Activated CD4-positive, CD25-positive, alpha-beta regulatory T cell treated with anti-CD3 and anti-CD28 coated beads, Interleukin-2, amount 50 U/mL, for 24 hours (primary cell): ENCODE measurements around the gene ELP5.
"Not testable (repeated sequence)": the region's sequence is repeated elsewhere in the genome, so short reads cannot be mapped to it uniquely, and the experiment has no call there.

Source experiments
- ATAC-seq, 2 donors: fragments of 150-1000 bp; cut with Tn5 transposase; one replicate each; pipeline ENCODE4 v1.10.0; 2021; ENCODE audit warnings: mild to moderate bottlenecking in 1 of 2, moderate library complexity in 1 of 2

Gene ELP5

DNA sequence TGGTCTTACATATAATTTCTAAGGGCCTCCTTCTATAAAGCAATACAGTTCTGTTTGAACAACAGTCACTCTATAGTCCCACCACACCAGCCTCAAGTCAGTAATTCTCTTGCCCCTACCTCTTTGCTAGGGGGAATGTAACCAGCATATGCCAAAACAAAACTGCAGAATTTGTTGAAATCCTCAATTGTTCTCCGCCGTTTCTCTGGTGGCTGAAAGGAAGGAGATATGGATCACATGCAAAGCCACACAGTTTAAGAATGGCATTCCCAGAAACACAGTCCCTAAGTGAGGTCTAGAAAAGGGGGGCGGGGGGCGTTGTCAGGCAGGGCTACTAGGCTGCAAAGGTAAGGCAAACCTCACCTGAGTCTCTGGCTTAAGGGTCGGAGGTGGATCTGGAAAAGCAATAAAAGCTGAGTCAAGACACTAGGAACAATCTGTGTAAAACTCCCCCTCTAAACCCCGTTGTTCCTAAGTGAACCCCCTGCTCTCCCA lies 14.7 kb upstream of the ELP5 start:
- no peak for ATAC-seq

- ATAC-seq = peak; percentile 25 to 41
These were observed 14.1 kb upstream of the ELP5 start for GRCh38 chr17:7237761-7238419.

DNA sequence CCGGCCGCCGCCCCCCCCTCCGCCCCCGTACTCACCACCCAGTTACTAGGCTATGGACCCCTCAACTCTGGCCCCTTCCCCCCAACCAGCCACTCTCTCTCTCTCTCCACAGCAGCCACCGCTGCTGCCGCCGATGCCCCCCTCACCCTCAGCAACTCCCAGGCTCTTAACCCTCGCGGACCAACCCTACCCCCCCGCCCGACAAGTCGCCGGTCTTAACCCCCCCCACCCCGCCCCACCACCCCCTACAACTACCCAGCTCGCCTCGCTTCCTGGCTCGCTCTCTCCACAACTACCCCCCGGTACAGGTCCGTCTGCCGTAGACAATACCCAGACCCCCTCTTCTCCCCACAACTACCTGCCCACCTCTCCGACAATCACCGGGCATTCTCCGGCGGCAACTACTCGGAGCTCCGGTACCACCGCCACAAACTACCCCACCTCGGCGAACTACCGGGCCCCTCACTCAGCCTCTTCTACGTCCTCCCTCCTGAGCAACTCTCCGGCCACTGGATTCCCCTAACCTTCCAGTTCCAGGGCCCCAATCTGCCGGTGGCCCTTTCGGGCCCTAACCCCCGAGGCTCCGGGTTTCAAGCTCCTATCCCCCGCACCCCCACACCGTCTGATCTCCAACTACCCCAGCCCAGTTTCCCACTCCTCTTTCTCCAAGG lies 13.5 kb upstream of the ELP5 start:
- ATAC-seq = no peak

GRCh38 chr17:7239091-7240027 lies 12.7 kb upstream of the ELP5 start, which contains the start of gene PHF23:
Gene PHF23, minus strand, starts transcription at chr17:7239457. Its CDS starts 178 bp downstream, at chr17:7239279.
- ATAC-seq = peak; percentile 68 to 72

DNA sequence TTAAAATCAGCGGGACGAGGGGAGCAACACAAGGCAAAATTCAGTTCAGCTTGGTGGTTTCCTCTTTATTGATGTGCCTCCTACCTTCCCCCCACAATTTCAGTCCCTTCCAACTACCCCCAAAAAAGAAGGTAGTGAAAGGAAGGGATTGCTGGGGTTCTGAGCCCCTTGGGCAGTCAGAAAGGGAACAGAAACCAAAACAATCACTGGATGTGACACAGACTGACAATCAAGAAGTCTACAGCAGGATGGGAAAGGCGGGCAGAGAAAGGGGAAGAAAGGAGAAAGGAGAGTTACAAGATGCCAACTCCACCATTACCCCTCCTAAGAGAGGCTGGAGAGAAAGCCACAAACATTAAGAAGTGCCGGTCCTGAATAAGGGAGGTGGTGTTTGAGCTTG lies 11.6 kb upstream of the ELP5 start:
- no peak for ATAC-seq

DNA sequence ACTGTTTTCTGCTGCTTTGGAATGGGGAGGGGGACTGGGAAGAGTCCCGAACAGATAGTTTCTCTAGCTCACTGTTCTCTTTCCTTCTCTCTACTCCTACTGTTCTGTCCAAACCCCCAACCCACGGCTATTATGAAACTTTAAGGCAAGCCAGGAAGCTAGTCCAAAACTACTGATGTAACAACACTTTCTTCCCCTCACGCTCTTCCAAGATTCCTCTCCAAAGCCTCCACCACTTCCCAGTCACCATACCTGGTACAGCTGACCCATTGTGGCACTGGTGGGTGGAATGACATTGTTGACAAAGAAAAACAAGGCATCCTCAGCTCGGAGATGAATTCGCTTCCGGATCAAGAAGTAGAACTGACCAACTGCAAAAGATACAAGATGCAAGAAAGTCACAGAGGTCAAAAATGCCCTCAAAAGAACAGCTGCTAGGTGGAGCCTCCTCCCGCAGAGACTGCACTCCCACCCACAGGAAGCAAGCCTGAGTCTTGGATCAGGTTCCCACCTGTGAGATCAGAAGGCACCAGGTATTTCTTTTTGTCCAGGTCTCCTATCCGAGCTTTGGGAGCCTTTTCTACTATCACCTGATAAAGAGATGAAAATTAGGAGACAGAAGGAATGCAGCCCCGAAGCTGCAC lies 10.8 kb upstream of the ELP5 start:
- ATAC-seq = no peak

DNA sequence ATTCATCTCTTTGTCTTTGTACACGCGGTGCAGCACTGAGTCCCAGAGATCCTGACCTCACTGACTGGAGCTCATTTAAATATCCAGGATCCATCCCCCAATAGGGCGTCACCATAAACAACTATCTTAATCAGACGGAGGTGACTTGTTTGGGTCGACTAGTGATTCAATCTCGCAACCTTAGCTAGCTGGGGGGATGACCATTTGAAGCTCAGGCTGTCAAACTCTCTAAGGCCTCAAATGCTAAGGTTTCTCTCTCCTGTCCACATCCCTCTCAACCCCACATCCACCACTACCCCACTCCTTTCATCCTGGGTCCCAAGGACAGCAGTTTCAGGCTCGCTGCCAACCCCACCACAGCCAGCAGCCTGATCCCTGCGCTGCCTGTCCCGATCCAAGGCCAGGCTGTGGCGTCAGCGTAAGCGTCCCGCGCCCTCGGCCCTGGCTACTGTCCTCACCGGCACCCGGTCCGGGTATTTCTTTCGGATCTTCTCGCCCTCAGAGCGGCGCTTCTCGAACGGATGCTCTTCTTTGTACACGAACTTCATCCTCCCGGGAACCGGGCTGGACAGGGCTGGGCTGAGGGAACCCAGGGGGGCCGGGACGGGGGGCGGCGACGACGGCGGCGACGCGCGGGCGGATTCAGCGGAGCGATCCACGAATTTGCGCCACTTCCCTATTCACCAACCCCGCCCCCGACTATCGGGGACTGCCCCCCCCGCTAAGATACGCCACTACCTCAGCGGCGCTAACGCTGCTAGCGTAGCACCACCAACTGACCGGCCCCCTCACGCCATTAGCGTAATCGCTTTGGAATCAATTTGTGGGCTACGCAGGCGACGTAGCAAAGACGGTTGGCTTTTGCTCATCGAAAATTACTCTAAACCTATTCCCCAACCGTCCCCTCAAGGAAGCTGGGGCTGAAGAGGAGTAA lies 10.0 kb upstream of the ELP5 start, which contains the start of gene GABARAP:
TSS of gene GABARAP (minus strand) at position 667 of the 934 bp plus-strand sequence. CDS start at position 548, 119 bp downstream.
- peak; percentile 18 to 21 for ATAC-seq

GRCh38 chr17:7242717-7243452 lies 9.1 kb upstream of the ELP5 start:
- ATAC-seq = peak; percentile 18 to 33

GRCh38 chr17:7243453-7243729 lies 8.6 kb upstream of the ELP5 start:
- no peak for ATAC-seq

DNA sequence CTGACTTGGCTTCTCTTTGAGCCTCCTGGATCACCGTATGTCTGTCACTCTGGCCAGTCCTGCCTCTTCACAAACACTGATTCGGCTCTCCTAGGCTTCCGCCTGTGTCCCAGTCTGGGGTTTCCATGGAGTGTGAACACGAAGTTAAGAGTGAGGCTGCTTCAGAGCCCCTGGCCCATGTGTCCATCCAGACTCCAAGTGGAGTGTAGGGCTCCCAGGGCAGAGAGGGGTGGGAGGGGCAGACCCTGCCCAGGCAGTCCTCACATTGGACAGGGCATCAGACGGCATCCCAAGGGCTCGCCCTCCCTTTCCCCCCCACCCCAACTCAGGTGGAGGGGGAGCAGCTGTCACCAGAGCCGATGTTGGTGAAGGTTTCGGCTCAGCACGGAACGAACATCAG lies 8.2 kb upstream of the ELP5 start:
- ATAC-seq = not testable (repeated sequence)

GRCh38 chr17:7246779-7247178 lies 5.2 kb upstream of the ELP5 start:
- no peak for ATAC-seq

GRCh38 chr17:7248796-7249195 lies 3.2 kb upstream of the ELP5 start:
- ATAC-seq = no peak

DNA sequence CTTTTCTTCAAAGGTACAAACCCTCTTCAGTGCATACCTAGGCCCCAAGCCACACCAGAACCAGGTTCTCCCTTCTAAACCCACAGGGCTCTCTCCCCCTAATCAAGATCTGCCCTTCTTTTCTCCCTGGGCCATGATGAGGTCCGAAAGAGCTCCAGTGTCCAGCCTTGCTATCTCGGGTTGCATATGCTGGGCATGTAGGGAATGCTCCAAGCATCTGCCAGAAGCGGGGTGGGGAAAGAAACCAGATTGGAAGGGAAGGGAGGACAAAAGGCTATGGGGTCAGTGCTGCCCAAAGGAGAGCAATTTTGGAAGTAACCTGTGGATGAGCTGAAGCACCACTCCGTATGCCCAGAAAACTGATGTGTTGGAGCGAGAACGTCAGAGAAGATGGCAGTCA lies 2.8 kb upstream of the ELP5 start:
- ATAC-seq = no peak

DNA sequence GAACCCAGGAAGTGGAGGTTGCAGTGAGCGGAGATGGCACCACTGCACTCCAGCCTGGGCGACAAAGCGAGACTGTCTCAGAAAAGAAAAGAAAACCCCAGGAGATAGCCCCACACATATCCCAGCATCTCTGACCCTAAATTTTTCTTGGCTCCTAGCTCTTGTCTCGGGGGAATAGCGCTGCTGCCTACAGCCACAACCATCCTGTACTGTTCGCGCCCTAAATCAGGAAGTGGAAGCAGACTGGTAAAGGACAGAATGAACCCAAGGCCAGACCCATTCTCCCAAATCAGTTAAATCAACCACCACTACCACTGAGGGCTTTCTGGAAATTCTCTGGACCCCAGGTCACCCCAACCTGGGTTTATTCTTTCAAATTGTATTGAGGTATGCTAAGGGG lies 2.2 kb upstream of the ELP5 start:
- ATAC-seq = no peak

DNA sequence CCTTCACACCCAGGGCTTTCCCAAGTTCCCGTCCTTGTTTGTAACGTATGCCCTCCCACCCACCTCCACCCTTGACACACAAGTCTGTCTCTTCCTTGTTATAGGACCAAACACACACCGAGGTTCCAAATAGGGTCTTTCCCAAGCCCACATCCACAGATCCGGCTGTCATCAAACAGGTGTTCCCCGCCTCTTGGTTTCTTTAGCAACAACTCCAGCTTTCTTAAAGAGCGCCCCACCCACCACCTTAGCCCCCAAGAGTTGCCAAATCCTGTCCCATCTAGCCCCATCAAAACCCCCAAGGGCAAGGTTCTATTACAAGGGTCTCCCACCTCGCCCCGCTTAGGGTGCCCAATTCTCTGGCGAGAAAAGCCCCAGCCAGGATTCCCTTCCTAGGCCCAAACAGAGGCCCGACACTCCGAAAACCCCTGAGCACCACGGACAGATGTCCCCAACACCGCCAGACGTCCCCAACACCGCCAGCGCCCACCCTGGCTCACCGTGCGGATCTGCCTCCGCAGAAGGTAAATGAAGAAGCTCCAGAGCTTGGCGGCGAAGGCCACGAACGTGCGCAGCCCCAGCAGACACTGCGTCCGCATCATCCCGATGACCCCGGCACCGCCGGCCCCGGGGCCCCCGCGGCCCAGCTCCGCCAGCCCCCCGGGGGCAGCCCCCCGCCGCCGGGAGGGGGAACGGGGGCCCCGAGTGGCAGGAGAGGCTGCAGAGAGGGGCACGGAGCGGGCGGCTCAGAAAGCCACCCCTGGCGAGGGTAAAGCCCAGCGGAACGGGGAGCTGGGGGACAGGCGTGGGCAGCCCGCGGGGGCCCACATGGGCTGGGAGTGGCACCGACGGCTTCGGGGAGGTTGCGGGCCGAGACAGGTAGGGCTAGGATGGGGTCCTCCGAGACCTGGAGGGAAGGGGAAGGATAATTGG lies 1.1 kb upstream of the ELP5 start:
- peak; percentile 1 to 3 for ATAC-seq

GRCh38 chr17:7251661-7252175 lies 297 bp upstream of the ELP5 start, which contains the start of gene CTDNEP1:
Gene CTDNEP1, minus strand, starts transcription at chr17:7251734. Its CDS starts 438 bp downstream, at chr17:7251296.
- peak; percentile 96 to 97 for ATAC-seq

DNA sequence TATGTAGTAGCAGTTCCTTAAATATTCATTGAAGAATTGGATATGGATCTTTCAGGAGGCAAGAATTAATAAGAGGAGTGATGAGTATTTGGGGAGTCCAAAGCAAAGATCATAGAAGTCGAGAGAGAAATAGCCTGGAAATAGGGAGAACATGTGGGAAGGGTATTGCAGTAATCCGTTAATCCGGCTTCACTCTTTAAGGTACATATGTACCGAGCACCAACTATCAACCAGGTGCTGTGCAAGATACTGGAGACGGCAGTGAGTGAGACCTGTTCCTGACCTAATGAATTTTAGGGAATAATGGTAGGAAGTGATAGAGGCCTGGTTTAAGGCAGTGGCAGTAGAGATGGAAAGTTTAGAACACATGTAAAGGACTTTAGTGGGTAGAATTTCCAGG lies 1.1 kb downstream of the ELP5 start:
- no peak for ATAC-seq

DNA sequence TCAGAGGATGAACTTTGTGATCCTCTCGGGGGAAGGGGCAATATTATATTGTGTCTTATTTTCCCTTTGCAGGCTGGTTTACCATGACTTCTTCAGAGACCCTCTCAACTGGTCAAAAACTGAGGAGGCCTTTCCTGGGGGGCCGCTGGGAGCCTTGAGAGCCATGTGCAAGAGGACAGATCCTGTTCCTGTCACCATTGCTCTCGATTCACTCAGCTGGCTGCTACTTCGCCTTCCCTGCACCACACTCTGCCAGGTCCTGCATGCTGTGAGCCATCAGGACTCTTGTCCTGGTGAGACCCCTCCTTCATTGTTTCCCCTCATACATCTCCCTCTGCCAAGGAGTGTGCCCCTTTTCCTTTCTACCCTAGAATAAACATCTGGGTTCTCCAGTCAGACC lies 2.5 kb downstream of the ELP5 start:
- ATAC-seq = no peak

- ATAC-seq = no peak
These were observed 4.9 kb downstream of the ELP5 start for GRCh38 chr17:7256766-7257456.
